Gastroesophageal sphincter (tissue), 3 donors: ENCODE data around the gene ACTBL2.

Experiments used
- EP300 ChIP-seq: sonication (generic); formaldehyde crosslinking; IDR thresholded peaks from one replicate; pipeline ENCODE4 v1.6.1; 2017; ENCODE audit warnings: antibody characterized with exemption, mild to moderate bottlenecking
- POLR2A ChIP-seq, 2 donors: fragments of 450-650 bp; IDR thresholded peaks; one replicate each; pipeline ENCODE4 v1.6.1; 2017; ENCODE audit warnings: antibody characterized with exemption in 2 of 2, mild to moderate bottlenecking in 2 of 2, moderate library complexity in 1 of 2
- POLR2AphosphoS5 ChIP-seq: sonication (generic); formaldehyde crosslinking; IDR thresholded peaks from one replicate; pipeline ENCODE4 v1.6.1; 2017; ENCODE audit warnings: antibody characterized with exemption
- TF ChIP-seq, protein P1 (sequence below), 4 experiments: fragments of 200-600 bp in 2 of 4; fragments of 450-650 bp in 2 of 4; sonication (generic) in 1 of 4; IDR thresholded peaks; one replicate each; pipeline ENCODE4 v1.5.1; 2017 to 2019; ENCODE audit warnings: antibody characterized with exemption in 4 of 4, mild to moderate bottlenecking in 2 of 4, moderate library complexity in 2 of 4

DNA sequence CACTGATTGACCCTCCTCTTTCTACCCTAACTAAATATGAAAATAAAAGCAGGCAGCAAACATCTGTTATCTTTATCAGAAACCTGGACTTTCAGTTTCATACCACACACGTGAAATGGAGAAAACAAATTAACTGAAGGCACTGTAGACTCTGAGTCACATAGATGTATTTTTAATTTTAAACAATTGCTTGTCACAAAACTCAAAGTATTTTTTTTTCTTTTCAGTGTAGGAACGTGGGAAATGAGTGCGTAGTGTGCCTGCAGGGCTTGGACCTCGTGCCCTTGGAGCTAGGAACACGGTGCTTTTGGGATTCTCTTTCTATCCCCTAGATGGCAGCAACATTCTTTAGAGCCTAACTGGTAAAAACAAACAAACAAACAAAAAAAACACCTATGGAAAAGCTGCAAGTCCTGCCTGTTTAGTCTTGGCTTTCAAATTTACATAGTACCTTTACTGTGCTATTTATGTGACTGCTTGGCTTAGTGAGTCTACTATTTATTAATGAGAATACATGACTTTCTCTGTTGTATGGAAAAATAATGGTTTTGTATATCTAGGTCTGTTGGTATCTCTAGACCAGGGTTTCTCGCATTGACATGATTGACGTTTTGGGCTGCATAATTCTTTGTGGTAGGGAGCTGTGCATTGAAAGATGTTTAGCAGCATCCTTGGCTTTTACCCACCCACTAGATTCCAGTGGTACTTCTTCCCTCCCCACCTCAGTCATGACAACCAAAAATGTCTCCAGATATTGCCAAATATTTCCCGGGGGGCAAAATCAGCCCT lies 16.8 kb upstream of the ACTBL2 start:
- TF ChIP-seq POLR2AphosphoS5 (no peak), EP300 (no peak), POLR2A (IDR thresholded peaks at IDR 0.05) (no peak)
- TF ChIP-seq, protein P1, sequence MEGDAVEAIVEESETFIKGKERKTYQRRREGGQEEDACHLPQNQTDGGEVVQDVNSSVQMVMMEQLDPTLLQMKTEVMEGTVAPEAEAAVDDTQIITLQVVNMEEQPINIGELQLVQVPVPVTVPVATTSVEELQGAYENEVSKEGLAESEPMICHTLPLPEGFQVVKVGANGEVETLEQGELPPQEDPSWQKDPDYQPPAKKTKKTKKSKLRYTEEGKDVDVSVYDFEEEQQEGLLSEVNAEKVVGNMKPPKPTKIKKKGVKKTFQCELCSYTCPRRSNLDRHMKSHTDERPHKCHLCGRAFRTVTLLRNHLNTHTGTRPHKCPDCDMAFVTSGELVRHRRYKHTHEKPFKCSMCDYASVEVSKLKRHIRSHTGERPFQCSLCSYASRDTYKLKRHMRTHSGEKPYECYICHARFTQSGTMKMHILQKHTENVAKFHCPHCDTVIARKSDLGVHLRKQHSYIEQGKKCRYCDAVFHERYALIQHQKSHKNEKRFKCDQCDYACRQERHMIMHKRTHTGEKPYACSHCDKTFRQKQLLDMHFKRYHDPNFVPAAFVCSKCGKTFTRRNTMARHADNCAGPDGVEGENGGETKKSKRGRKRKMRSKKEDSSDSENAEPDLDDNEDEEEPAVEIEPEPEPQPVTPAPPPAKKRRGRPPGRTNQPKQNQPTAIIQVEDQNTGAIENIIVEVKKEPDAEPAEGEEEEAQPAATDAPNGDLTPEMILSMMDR (IDR thresholded peaks at IDR 0.05), result peak; percentile 9 to 58 (median 31)
